Spleen (tissue), 11 donors: ENCODE measurements around the gene TNFSF9. TPM values are rescaled to one million over a fixed set of nuclear protein-coding genes. Genes with fewer than 3 reads are reported as not detected.
"Not testable (repeated sequence)": the region's sequence is repeated elsewhere in the genome, so short reads cannot be mapped to it uniquely, and the experiment has no call there.

Experiments
- DNase-seq: peaks from one replicate; pipeline ENCODE4 v3.0.0-alpha.2; 2020
- H3K27ac ChIP-seq, 8 donors: fragments of 200-600 bp; sonication (generic) in 7 of 8; 1 replicate in 4 of 8; 2 replicates in 4 of 8; pipeline versions ENCODE4 v1.5.0 to v1.8.0; 2016 to 2021; ENCODE audit warnings: inconsistent platforms in 4 of 8, mild to moderate bottlenecking in 4 of 8, moderate library complexity in 1 of 8
- H3K27me3 ChIP-seq, 7 donors: fragments of 200-600 bp; sonication (generic) in 6 of 7; replicated peaks in 1 of 7; 1 replicate in 4 of 7; 2 replicates in 3 of 7; pipeline versions ENCODE4 v1.5.0 to v1.8.0; 2016 to 2021; ENCODE audit warnings: inconsistent platforms in 3 of 7, mild to moderate bottlenecking in 1 of 7
- H3K36me3 ChIP-seq, 6 donors: fragments of 200-600 bp; sonication (generic) in 5 of 6; 1 replicate in 4 of 6; 2 replicates in 2 of 6; pipeline versions ENCODE4 v1.5.0 to v1.8.0; 2016 to 2021; ENCODE audit warnings: inconsistent platforms in 2 of 6
- H3K4me1 ChIP-seq, 6 donors: fragments of 200-600 bp; sonication (generic) in 5 of 6; 1 replicate in 3 of 6; 2 replicates in 3 of 6; pipeline versions ENCODE4 v1.5.0 to v1.8.0; 2016 to 2021; ENCODE audit warnings: inconsistent platforms in 3 of 6
- H3K4me3 ChIP-seq, 8 donors: fragments of 200-600 bp; sonication (generic) in 7 of 8; 1 replicate in 4 of 8; 2 replicates in 4 of 8; pipeline versions ENCODE4 v1.5.0 to v1.8.0; 2016 to 2021; ENCODE audit warnings: inconsistent platforms in 4 of 8, mild to moderate bottlenecking in 4 of 8, moderate library complexity in 2 of 8
- H3K9me3 ChIP-seq, 8 donors: fragments of 200-600 bp; sonication (generic) in 7 of 8; 1 replicate in 4 of 8; 2 replicates in 4 of 8; pipeline versions ENCODE4 v1.5.0 to v1.8.0; 2016 to 2021; ENCODE audit warnings: inconsistent platforms in 4 of 8
- POLR2A ChIP-seq, 3 donors: fragments of 450-650 bp; IDR thresholded peaks; one replicate each; pipeline ENCODE4 v1.5.1; 2017; ENCODE audit warnings: antibody characterized with exemption in 3 of 3, mild to moderate bottlenecking in 1 of 3
- POLR2AphosphoS5 ChIP-seq, 3 donors: sonication (generic); formaldehyde crosslinking; IDR thresholded peaks; one replicate each; pipeline ENCODE4 v1.5.1; 2017; ENCODE audit warnings: antibody characterized with exemption in 3 of 3
- WGBS, 5 donors: extraction: QIAGEN DNeasy Blood & Tissue Kit in 3 of 5; methylation state at CpG; one replicate each; pipeline versions ENCODE4 v1.1.5 to v1.1.7; 2013 to 2018; 5-methylcytosine and 5-hydroxymethylcytosine counted together
- intact Hi-C: fragments of 100-400 bp; cut with DNase I; formaldehyde crosslinking; loops from one replicate; pipeline ENCODE4 v1.15.0; 2023; ENCODE audit warnings: low total_unique reads
- polyA plus RNA-seq, 3 donors: library from polyadenylated mRNA; stranded (reverse); fragments of 200-250 nt; gene quantifications; one replicate each; pipeline ENCODE4 v1.2.1, GENCODE V29; 2013
- total RNA-seq, 7 donors: library from RNA; depleted of rRNA in 3 of 7; stranded (reverse); fragments of >200 nt in 3 of 7; fragmentation: NEBNext Ultra II Directional in 4 of 7; extraction: Animal tissue kit (Norgen Biotek cat#: 25700) in 4 of 7; gene quantifications; one replicate each; pipeline versions ENCODE4 v1.1.0 to v1.2.1, GENCODE V29; 2016 to 2021
- TF ChIP-seq, protein P1 (sequence below), 11 experiments: fragments of 200-600 bp in 7 of 11; fragments of 450-650 bp in 4 of 11; sonication (generic) in 4 of 11; IDR thresholded peaks in 8 of 11; conservative IDR thresholded peaks in 3 of 11; 1 replicate in 7 of 11; 2 replicates in 4 of 11; pipeline versions ENCODE4 v1.4.0 to v1.8.0; 2016 to 2021; ENCODE audit warnings: antibody characterized with exemption in 11 of 11, inconsistent platforms in 4 of 11, mild to moderate bottlenecking in 1 of 11
- donor health status: healthy with polysubstance abuse.
- donor health status: DM: no; HTN: no; CAD: no; lungs with moderate emphysema.
- donor health status: DM: no; HTN: no; CAD: no.
- donor health status: Bipolar disorder and iron deficiency.
- donor health status: healthy.
- donor health status: DM: no; HTN: no; CAD: no.
- donor health status: DM: yes; HTN: yes; CAD: no.

Gene TNFSF9
- total and polyA plus RNA-seq, 10 donors, result 0.72 to 4.1 (median 2.9) TPM

DNA sequence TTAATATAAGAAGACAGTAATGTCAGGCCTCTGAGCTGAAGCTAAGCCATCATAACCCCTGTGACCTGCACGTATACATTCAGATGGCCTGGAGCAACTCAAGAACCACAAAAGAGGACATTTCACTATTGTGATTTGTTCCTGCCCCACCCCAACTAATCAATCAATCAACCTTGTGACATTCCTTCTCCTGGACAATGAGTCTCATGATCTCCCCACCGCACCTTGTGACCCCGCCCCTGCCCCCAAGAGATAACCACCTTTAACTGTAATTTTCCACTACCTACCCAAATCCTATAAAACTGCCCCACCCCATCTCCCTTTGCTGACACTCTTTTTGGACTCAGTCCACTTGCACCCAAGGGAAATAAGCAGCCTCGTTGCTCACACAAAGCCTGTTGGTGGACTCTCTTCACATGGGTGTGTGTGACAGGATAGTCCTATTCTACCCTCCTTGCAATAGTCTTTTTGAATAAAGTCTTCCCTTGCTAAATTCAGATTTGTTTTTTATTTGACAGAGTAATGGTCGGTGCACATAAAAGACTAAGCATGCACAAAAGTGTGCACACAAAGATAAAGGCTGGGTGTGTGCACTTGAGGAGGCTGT is 46.1 kb downstream of the TNFSF9 start:
- DNase-seq, result no peak
- no peak overlapping the region for H3K4me3 ChIP-seq
- WGBS, 5 donors, result 65 to 80% (median 74%) methylated on average over 5 of the region's 5 CpGs
- H3K9me3 ChIP-seq, result no peaks in the 10 kb centered on the region
- H3K27ac ChIP-seq, result peak overlapping the region in 5 of 8 donors; percentile 37 to 83 (median 64)
- H3K4me1 ChIP-seq, result peaks cover 0 to 25% (median 13%) of the 10 kb centered on the region in 6 donors
- H3K36me3 ChIP-seq, result no peaks in the 10 kb centered on the region
- intact Hi-C loops, result no loop called here
- TF ChIP-seq POLR2AphosphoS5 (IDR thresholded peaks at IDR 0.05) (no peak), POLR2A (IDR thresholded peaks at IDR 0.05) (no peak)
- TF ChIP-seq, protein P1, sequence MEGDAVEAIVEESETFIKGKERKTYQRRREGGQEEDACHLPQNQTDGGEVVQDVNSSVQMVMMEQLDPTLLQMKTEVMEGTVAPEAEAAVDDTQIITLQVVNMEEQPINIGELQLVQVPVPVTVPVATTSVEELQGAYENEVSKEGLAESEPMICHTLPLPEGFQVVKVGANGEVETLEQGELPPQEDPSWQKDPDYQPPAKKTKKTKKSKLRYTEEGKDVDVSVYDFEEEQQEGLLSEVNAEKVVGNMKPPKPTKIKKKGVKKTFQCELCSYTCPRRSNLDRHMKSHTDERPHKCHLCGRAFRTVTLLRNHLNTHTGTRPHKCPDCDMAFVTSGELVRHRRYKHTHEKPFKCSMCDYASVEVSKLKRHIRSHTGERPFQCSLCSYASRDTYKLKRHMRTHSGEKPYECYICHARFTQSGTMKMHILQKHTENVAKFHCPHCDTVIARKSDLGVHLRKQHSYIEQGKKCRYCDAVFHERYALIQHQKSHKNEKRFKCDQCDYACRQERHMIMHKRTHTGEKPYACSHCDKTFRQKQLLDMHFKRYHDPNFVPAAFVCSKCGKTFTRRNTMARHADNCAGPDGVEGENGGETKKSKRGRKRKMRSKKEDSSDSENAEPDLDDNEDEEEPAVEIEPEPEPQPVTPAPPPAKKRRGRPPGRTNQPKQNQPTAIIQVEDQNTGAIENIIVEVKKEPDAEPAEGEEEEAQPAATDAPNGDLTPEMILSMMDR (IDR thresholded peaks at IDR 0.05 in 8 of 11, conservative IDR thresholded peaks at IDR 0.05 in 3 of 11), result no peak
- peaks cover 0 to 25% (median 0%) of the 10 kb centered on the region in 7 donors for H3K27me3 ChIP-seq

DNA sequence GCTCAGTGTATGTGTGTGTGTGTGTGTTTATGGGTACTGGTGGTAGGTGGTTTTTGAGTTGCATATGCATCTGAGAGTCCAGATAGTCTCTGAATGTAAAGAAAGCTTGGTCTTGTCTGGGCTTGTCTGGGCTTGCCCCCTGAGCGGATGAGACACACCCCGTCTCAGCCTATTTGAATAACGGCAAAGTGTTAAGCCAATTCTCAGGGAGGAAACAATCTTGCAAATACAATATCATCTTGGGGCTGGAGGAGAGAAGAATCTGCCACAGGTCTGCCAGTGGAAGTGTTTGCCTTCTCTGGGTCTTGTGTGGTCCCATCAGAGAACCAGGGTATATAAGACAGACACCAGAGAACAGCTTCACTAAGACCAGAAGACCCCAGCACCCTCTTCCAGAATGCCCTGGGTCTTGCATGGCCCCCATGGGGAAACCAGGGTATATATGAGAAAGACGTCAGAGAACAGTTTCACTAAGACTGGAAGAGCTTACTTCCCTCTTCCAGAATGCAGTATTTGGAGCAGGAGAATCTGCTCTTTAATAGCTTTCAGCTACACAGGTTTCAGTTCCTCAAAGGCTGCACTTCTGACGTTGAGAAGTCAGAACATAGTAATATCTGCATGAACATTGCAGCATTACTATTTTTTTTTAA is 46.8 kb downstream of the TNFSF9 start:
- Histone ChIP-seq H3K27me3 (peaks cover 0 to 19% (median 0%) of the 10 kb centered on the region in 7 donors), H3K9me3 (no peaks in the 10 kb centered on the region), H3K36me3 (no peaks in the 10 kb centered on the region), H3K4me3 (no peak overlapping the region), H3K27ac (peak overlapping the region in 6 of 8 donors; percentile 37 to 83 (median 58)), H3K4me1 (peaks cover 0 to 25% (median 13%) of the 10 kb centered on the region in 6 donors)
- DNase-seq, result no peak
- TF ChIP-seq POLR2AphosphoS5 (IDR thresholded peaks at IDR 0.05) (peak in 1 of 3 donors; percentile 7), POLR2A (IDR thresholded peaks at IDR 0.05) (no peak)
- TF ChIP-seq, protein P1 (IDR thresholded peaks at IDR 0.05 in 8 of 11, conservative IDR thresholded peaks at IDR 0.05 in 3 of 11), result no peak
- intact Hi-C loops, result no loop called here
- 43 to 49% (median 47%) methylated on average over 5 of the region's 5 CpGs for WGBS, 5 donors

DNA sequence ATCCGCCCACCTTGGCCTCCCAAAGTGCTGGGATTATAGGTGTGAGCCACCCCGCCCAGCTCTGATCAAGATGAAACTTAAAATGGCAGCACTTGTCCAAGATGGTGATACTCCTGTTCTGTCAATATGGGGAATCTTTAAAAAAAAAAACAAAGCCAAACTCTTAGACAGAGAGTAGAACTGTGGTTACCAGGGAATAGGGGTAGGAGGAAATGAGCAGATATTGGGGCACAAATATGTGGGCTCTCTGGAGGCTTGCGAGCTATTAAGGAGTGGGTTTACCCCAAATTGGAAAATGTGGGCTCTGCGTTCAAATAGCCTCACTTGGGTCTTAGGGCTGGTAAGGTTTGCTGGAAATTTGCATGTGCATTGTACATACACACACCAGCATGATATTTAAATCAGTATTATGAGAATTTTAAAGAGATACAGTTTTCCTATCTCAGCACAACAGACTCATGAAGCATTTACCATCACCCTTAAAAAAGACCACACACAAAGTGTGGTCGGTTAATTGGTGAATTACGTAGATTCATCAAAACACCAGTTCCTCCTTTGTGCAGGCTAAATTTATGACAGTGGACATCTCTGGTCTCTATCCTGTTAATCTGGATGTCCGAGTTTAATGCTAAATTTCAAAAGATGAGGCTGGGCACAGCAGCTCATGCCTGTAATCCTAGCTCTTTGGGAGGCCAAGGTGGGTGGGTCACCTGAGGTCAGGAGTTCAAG is 48.8 kb downstream of the TNFSF9 start:
- Histone ChIP-seq H3K4me3 (no peak overlapping the region), H3K4me1 (peaks cover 0 to 25% (median 13%) of the 10 kb centered on the region in 6 donors), H3K27me3 (peaks cover 0 to 11% (median 0%) of the 10 kb centered on the region in 7 donors), H3K36me3 (no peaks in the 10 kb centered on the region), H3K27ac (no peak overlapping the region), H3K9me3 (no peaks in the 10 kb centered on the region)
- TF ChIP-seq, protein P1 (IDR thresholded peaks at IDR 0.05 in 8 of 11, conservative IDR thresholded peaks at IDR 0.05 in 3 of 11), result no peak
- TF ChIP-seq POLR2A (IDR thresholded peaks at IDR 0.05) (no peak), POLR2AphosphoS5 (IDR thresholded peaks at IDR 0.05) (no peak)
- DNase-seq, result no peak
- WGBS, 5 donors, result 79 to 88% (median 85%) methylated on average over 7 of the region's 7 CpGs
- intact Hi-C loops, result no loop called here

DNA sequence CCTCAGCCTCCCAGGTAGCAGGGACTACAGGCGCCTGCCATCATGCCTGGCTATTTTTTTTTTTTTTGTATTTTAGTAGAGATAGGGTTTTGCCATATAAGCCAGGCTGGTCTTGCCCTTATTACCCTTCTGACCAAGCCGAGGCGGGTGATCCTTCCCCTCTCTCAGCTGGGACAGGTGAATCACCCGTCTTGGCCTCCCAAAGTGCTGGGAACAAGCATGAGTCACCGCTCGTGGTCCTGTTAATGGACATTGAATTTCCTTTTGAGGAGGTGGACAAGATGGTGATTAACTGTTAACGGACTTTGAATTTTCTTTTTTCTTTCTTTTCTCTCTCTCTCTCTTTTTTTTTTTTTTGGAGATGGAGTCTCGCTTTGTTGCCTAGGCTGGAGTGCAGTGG is 49.5 kb downstream of the TNFSF9 start:
- H3K9me3 ChIP-seq, result no peaks in the 10 kb centered on the region
- no peaks in the 10 kb centered on the region for H3K36me3 ChIP-seq
- peaks cover 0 to 16% (median 0%) of the 10 kb centered on the region in 7 donors for H3K27me3 ChIP-seq
- intact Hi-C loops, result no loop called here
- DNase-seq, result no peak
- WGBS, 5 donors, result 79 to 88% (median 84%) methylated on average over 8 of the region's 8 CpGs
- TF ChIP-seq, protein P1 (IDR thresholded peaks at IDR 0.05 in 8 of 11, conservative IDR thresholded peaks at IDR 0.05 in 3 of 11), result no peak
- TF ChIP-seq POLR2AphosphoS5 (IDR thresholded peaks at IDR 0.05), result no peak
- TF ChIP-seq POLR2A (IDR thresholded peaks at IDR 0.05), result no peak
- no peak overlapping the region for H3K27ac ChIP-seq
- H3K4me1 ChIP-seq, result peaks cover 0 to 25% (median 13%) of the 10 kb centered on the region in 6 donors
- no peak overlapping the region for H3K4me3 ChIP-seq

DNA sequence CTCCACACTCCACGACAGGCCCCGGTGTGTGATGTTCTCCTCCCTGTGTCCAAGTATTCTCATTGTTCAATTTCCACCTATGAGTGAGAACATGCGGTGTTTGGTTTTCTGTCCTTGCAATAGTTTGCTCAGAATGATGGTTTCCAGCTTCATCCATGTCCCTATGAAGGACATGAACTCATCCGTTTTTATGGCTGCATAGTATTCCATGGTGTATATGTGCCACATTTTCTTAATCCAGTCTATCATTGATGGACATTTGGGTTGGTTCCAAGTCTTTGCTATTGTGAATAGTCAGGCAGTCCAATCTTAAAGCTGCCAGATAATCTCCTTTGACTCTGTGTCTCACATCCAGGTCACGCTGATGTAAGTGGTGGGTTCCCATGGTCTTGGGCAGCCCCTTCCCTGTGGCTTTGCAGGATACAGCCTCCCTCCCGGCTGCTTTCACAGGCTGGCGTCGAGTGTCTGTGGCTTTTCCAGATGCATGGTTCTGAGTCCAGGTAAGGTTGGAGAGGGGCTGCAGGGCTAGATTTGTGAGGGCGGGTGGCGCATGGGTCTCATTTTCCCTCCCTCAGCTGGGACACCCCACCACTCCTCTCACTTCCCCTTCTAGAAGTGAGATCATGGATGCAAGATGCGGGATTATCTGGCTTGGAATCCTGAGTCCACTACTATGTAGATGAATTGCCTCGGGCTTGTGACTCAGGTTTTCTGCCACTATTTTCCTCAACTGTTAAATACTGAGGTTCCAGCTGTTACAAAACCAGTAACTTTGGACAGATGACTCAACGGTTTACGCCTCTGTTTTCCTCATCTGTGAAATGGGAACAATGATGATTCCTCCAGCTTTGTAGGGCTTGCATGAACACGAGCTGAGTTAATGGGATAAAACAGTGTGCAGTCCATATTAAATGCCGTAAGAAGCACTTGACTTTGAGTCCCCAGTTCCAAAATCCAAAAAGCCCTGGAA is 52.0 kb downstream of the TNFSF9 start:
- H3K27ac ChIP-seq, H3K4me3 ChIP-seq, DNase-seq, intact Hi-C loops, H3K36me3 ChIP-seq, H3K9me3 ChIP-seq: not testable (repeated sequence)
- 86 to 91% (median 87%) methylated on average over 16 of the region's 16 CpGs for WGBS, 5 donors
- Histone ChIP-seq H3K27me3 (peaks cover 0 to 41% (median 12%) of the 10 kb centered on the region in 7 donors), H3K4me1 (peaks cover 0 to 19% (median 15%) of the 10 kb centered on the region in 6 donors)
